Measurements from ENCODE around the gene ABHD1.
A peak's percentile ranks its signal among the peaks of the same experiment; 100 is the strongest.
"Not testable (repeated sequence)": the region's sequence is repeated elsewhere in the genome, so short reads cannot be mapped to it uniquely, and the experiment has no call there.

The ABHD1 gene

GRCh38 chr2:27111392-27112078 is 12.1 kb upstream of the ABHD1 start:
- DNase-seq, result not testable (repeated sequence)

- DNase-seq, result no peak
Measured at GRCh38 chr2:27115519-27115918, 8.1 kb upstream of the ABHD1 start.

DNA sequence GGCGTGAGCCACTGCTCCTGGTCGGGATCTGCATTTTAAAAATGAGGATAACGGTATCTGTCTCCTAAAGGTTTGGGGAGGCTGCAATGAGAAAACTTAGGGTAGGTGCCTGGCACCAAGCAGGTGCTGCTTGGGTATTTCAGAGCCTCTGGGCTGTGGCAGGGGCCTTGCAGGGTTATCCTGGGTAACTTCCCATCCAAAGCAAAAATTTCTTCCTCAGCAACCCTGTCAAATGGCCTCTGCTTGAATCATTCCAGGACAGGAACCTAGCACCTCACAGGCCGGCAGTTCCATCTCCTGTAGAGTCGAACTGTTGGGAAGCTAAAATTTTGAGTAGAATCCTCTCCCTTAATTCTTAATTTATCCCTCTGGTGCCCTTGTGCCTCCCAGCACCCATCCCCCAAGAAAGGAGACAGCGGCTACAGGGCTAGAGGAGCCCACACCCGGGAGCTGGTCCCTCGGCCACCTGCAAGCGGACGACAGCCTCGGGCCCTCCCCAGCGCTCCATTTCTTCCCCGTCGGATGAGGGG is 5.6 kb upstream of the ABHD1 start:
- DNase-seq, result no peak

DNA sequence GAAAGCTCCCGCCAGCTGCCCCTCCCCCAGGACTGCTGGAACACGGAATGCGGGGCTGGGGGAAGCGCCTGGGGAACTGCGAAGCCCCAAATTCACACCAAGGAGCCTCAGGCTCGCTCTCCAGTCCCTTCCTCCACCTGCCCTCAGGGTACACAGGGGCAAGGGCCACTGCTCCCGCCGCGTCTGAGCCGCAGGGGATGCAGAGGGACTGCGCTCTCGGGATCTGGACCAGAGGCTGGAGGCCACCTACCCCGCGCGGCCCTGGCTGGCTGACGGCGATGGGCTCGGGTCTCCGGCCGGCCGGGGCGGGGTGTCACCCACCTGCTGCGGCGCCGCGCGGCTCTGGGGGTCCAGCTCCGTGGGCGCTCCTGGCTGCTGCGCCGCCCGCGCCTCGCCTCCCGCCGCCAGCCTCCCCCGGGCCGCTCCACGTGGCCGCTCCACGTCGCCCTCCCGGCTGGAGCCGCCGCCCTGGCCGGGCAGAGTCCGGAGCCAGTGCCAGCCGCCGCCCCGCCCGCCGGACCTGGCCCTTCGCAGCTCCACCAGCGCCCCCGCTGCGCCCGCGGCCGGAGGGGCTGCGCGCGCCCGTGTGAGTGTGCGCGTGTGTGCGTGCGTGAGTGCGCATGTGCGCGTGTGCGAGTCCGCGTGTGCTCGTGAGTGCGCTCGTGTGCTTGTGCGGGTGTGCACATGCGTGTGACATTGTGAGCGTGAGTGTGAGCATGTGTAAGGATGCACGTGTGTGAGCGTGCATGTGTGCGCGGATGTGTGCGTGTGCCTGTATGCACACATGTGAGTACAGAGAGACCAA is 4.9 kb upstream of the ABHD1 start, which contains the start of gene CGREF1:
CGREF1 (minus strand) TSS at position 604 of the 805 bp plus-strand sequence. CDS start 14,762 bp downstream, outside the sequence.
- DNase-seq, result no peak

GRCh38 chr2:27119330-27119670 is 4.3 kb upstream of the ABHD1 start:
- not testable (repeated sequence) for DNase-seq

- no peak for DNase-seq
Measured at GRCh38 chr2:27121906-27122305, 1.7 kb upstream of the ABHD1 start.

GRCh38 chr2:27122791-27123190 is 824 bp upstream of the ABHD1 start:
- no peak for DNase-seq

DNA sequence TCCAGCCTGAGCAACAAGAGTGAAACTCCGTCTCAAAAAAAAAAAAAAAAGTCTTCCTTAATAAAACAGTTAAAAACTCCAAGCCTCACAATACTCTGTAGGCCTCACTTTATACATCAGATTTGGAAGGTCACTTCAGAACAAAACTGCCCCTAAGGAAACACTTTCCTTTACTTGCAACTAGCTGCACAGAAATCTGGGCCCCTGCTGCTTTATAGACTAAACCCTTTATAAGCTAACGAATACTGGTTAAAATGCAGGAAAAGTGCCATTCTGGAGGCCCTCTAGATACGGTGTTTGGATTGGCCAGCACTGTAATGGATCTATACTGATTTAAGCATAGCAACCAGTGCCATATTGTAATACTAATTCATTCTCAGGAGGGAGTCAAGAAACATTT is 1.5 kb downstream of the ABHD1 start:
- no peak for DNase-seq

DNA sequence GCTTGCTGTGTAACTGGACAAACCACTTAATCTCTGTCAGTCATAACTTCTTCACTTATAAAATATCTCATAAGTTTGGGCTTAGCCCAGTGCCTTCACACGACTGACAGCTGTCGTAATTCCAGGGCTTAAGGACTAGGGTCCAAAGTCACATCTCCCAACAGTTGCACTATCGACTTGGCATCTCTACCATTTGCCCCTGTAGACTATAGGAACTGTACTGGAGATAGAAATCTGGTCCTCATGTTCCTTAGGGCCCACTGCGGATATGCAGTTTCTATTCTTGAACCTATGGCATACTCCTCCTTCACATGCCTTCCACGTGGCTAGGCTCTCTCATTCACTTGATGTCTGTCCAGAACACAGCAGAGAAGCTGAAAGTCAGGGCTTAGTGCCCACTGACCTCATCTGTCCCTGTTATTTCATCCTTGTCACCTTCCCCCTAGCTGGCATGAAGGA is 2.7 kb downstream of the ABHD1 start:
- no peak for DNase-seq

GRCh38 chr2:27127883-27128667 is 4.5 kb downstream of the ABHD1 start:
- no peak for DNase-seq

- no peak for DNase-seq
Measured at GRCh38 chr2:27128668-27129571, 5.3 kb downstream of the ABHD1 start.

DNA sequence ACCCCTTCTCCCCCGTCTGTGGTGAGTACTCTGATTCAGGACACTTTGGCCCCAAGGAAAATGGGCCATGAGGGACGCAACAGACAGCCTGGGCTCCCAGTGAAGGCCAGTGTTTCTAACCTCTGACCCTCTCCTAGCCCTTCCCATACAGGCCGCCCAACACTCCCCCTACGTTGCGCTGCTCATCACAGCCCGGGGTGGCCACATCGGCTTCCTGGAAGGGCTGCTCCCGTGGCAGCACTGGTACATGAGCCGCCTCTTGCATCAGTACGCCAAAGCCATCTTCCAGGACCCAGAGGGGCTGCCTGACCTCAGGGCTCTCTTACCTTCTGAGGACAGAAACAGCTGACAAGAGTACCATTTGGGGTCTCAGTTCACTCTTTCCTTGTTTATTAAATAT is 6.8 kb downstream of the ABHD1 start:
- DNase-seq, result no peak

- DNase-seq, result no peak
Measured at GRCh38 chr2:27131429-27131828, 7.8 kb downstream of the ABHD1 start.

DNA sequence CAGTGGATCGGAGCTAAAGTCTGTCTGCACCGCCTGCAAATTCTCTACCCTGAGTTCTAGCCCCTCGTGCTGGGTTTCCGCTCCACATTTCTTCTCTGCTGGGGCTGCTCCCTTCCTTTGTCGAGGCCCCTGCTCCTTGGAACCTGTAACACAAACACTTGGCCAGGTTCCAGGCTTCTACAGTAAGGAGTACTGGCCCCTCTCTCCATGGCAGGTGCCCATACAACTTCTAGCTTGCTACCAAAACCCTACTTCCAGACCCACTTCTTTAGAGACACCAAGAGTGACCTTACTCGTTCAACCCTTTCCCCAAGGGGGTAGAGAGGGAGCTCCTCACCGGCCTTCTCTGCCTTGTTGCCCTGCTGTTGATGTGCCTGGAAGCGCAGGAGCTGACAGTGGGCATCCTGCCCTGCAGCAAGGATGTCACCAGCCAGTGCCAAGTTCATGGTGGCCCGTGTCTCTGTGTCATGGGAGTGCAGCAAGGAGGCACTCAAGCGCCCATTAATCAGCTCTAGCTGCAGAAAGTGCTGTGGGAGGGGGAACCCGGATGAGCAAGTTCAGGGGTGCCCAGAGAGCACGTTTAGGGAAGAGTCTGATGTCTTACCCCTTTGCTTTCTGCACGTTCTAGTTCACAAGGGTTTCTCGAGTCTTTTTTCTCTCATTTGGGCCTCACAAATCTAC is 9.7 kb downstream of the ABHD1 start:
- no peak for DNase-seq

DNA sequence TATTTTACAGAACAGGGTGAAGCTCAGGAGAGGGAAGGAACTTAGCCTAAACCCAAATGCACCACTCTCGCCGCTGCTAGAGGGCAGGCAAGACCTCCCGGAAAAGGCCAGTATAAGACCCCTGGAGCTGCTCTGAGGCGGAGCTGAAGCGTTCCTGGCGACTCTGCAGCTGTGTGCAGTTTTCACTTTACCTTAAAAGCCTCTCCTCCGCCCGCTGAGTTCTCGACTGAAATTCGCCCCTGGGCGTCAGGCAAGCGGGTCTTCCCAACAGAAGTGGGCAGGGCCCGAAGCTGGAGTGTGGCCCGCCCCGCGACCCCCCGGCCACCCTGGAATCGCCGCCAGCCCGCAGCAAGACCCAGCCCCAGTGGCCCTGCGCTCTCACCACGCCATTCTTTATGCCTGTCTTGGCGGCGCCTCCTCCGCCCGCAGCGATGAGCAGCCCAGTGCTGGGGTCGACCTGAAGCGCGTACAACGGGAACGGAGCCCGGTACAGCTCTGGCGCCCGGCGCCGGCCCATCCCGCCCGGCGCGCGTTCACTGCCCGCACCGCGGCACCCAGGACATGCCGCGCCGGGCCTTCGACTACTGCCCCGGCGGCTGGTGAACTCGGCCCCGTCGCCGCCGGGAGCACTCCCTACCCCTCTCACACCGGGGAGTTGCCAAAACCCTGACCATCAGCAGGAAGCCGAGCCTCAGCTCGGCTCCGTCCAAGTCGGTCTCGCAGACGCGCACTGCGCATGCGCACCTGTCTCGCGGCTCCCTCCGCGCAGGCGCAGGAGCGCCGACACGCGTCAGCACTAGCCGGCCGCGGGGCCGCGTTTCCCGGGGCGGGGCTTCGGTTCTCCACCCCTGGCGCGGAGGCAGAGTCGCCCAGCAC is 10.5 kb downstream of the ABHD1 start, which contains the start of gene PREB:
PREB (minus strand) TSS at position 732 of the 876 bp plus-strand sequence; CDS start at position 517, 215 bp downstream.
- DNase-seq, result peak; percentile 98

DNA sequence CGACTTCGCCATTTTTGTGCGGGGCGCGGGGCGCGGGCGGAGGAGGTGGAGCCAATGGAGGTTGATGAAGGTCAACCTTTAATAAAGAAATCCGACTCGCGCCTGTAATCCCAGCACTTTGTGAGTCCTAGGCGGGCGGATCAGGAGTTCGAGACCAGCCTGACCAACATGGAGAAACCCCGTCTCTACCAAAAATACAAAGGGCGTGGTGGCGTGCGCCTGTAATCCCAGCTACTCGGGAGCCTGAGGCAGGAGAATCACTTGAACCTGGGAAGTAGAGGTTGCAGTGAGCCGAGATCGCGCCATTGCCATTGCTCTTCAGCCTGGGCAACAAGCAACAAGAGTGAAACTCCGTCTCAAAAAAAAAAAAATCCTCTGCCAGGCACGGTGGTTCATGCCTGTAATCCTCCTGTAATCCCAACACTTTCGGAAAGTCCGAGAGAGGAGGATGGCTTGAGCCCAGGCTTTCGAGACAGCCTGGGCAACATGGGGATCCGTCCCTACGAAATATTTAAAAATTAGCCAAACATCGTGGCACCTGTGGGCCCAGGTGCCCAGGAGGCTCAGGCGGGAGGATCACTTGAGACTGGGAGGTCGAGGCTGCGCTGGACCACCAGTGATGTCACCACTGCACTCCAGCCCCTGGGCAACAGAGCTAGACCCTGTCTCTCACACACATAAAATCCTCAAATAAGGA is 11.3 kb downstream of the ABHD1 start:
- no peak for DNase-seq

DNA sequence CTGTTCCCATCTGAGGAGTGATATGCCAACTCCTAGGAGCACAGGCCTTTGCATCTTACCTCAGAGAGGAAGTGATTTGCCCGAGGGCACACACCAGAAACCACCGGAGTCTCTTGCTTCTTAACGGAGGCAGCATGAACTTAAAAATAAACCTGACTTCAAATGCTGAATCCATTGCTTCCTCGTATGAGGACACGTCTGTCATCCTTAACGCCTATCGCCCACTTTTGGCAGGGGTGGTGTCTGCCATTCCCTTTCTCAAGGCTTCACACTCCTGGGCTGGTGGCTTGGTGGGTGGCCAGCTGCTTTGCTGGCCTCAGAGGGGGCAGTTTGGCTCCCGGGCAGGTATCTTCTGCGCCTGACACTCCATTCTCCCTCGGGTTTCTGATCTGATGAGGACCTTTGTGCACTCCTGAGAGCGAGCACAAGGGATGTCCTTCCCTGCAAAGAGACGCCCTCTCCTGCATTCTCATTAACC is 11.9 kb downstream of the ABHD1 start:
- DNase-seq, result no peak

DNA sequence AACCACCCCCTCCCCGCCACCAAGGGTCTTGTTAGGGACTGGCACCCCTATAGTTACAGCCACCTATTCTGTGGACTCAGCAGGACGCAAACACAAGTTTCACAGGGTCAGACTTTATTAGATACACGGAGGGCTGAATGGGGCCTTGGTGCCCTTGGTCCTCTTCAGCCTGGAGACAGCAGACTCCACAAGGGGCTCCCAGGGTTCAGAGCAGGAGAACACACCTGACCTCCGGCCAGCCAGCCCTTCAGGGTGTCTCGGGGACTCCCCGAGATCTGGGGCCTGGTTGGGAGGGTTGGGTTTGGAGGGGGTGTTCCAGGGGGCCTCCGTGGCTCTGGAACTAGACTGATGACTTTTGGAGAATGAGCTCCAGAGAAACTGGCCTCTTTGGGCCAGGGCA is 13.1 kb downstream of the ABHD1 start:
- no peak for DNase-seq

DNA sequence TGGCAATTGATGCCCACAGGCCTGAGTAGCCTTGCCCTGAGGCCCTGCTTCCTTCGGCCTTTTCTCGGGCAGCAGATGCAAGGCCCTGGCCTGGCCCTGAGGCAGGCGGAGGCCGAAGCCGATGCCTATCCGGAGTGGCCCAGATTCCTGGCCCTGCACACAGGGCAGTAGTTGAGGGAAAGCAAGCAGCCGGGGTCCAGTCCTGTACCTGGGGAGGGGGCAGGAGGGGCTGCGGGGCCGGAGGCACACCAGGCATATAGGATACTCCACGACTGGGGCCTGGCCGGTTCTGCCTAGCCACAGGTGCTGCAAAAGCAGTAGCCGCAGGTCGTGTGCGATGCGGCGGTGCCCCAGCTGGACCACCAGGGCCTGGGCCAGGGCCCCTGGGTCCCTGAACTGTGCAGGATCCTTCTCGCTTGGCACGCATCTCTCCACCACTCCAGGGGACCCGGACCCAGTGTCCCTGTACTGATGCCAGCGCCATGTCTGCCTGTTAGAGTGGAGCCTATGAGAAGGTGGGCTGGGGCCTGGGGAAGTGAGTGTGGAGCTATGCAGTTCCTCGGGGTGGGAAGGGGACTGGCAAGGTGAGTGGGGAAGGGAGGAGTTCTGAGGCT is 13.8 kb downstream of the ABHD1 start:
- no peak for DNase-seq
